GM19455 (cell line): ENCODE data around the gene FGFR3.
"Not testable (repeated sequence)": the region's sequence is repeated elsewhere in the genome, so short reads cannot be mapped to it uniquely, and the experiment has no call there.

Experiments used
- ATAC-seq: cut with Tn5 transposase; IDR thresholded peaks from one replicate; pipeline ENCODE4 v1.9.1; 2021; ENCODE audit not compliant: unreplicated experiment

The FGFR3 gene

GRCh38 chr4:1815096-1815996, 22.3 kb downstream of the FGFR3 start:
- no peak for ATAC-seq

DNA sequence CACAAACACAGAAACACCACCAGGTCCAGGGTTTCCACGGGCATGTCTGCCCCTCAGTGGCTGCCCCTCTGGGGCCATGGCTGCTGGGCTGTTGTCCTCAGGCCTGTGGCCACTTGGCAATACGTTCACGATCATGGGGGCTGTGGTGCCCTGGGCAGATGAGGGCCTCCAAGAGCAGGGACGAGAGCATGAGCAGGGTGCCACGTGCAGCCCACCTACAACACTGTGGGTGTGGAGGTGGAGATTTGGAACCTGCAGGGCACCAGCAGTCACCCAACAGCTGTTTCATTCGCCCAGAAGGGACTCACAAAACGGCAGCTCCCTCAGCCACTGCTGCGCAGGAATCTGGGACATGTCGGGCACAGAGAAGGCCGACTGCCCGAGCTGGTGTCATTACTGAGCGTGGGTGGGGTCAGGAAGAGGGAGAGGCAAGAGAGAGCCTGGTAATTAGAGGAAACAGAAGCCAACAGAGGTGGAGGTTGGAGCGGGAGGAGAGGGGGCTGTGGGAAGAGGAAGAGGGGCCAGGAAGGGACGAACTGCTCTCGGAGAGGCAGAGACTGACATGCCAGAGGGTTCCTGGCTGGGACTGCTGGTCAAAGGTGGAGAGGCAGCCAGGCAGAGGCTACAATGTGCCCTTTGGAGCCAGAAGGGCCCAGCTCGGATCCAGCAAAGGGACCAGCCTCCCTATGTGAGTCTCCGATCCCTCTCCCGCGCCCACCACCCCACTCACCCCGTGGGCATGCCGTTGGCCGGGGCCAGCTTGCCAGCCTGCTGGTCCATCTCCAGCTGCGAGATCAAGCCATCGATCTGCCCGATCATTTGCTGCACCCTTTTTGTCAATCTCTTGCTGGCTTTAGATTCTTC, 23.1 kb downstream of the FGFR3 start:
- ATAC-seq: no peak

- no peak for ATAC-seq
These were observed 26.2 kb downstream of the FGFR3 start for GRCh38 chr4:1819284-1819683.

DNA sequence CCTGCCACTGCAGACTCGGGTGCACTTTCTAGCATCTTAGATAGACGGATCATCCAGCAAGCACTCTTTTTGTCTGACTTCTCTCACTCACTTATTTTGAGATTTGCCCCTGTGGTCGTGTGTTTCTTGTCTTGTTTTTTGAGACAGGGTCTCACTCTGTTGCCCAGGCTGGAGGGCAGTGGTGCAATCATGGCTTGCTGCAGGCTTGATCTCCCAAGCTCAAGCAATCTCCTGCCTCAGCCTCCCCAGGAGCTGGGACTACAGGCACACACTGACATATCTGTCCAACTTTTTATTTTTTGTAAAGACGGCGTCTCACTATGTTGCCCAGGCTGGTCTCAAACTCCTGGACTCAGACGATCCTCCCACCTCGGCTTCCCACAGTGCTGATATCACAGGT, 26.7 kb downstream of the FGFR3 start:
- ATAC-seq: no peak

DNA sequence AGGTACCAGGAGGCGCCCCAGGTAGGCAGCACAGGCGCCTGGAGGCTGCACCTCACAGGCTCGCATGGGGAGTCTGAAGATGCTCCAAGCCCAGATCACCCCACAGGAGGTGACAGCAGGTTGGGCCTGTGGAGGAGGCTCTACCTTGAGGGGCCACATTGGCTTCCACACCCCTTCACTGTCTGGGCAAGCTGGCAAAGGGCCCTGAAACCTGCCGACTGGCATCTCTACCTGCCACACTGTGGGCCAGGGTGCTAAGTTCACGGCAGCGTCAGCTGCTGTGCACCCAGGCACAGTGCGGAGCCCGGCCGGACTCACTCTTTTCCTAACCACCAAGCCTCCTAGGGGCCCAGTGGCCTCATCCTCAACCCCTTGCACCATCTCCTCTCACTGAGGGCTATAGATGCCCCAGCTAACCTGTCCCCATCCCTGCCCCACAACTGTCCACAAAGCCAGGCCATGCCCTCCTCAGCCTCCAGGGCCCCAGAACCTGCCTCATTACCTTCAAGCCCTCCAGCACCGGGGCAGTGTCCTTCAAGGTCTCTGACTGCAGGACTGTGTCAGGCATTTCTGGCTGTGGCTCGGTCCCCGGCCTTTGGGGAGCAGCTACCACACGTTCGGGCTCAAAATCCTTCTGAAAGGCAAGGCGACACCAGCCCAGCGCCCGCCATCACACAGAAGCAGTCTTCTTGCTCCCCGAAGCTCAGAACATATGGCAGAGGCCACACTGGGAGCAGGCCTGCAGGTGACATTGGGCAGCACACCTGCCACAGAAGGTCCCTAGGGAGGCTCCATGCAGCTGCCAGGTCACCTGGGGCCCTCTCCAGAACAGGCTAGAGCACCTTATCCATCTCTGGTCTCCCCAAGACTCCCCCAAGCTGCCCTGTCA, 28.8 kb downstream of the FGFR3 start:
- ATAC-seq: no peak

DNA sequence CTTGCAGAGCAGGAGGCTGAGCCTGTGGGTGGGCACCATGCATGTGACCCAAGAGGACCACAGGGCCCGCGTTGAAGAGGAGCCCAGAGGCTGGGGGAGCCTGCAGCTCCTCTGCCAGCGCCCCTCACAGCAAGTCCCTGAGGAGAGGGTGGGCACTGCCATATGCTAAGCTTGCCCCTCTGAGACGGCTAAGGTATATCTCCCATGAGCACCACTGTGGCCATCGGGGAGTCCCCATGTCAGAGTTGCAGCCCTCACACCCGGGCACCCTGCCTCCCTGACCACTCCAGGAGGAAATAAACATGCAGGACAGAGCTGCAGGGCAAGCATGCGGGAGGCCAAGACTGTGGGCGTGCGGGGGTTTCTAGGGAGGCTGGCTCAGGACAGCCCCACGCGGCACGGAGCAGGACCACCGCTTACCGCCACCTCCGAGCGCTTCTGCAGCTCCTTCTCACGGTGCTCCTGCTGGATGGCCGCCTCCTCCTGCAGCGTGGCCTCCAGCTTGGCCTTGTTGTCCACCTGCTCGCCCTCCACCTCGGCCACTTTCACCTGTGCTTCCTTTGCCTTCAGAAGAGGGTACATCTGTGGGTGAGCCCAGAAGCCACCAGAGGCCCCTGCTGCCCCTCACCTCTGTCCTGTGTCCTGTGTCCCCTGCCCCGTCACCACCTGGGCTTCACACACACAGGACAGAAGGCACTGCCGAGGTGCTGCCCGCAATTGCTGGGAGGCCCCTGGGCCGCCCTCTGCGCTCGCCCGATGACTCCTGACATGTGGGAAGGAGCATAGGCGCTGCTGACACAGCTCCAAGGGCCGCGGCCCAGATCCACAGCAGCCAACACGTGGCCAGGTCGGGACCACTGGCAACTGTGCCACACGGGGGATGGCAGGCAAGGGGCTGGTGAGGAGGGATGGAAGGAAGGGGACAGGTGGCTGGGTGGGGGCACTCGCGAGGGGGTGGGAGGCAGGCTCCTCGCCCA, 29.8 kb downstream of the FGFR3 start:
- ATAC-seq: no peak

DNA sequence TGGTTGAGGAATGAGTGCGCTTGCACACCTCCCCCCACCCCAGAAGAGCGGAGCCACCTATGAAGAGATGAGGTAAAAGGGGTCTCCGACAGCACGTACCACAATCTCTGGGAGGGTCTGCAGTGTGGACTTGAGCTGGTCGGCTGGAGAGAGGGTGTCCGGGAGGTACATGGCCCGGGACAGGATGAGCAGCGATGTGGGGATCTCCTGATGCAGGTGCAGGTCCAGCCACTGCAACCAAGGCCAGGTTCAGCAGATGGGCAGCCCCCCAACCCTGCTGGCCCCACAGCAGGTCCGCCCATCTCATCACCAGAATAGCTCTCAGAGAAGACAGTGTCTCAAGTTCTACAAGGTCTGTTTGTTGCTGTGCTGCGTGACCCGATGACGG, 30.4 kb downstream of the FGFR3 start:
- ATAC-seq: no peak

DNA sequence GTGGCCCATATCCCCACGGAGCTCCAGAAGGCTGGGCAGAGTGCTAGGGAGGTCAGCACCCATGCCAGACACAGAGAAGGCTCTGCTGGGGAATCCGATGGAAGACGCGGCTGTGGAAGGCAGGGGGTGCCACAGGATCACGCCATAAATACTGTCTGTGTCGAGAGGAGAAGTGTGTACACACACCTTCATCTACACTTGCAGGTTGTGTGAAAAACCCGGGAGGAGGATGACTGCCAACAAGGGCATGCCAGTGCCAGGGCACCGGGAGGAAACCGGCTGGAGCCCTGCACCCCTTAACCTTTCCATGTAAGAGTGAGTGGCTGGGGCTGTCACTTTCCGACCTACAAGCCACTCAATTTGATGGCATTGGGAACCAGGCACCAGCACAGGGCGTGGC, 31.7 kb downstream of the FGFR3 start:
- no peak for ATAC-seq

DNA sequence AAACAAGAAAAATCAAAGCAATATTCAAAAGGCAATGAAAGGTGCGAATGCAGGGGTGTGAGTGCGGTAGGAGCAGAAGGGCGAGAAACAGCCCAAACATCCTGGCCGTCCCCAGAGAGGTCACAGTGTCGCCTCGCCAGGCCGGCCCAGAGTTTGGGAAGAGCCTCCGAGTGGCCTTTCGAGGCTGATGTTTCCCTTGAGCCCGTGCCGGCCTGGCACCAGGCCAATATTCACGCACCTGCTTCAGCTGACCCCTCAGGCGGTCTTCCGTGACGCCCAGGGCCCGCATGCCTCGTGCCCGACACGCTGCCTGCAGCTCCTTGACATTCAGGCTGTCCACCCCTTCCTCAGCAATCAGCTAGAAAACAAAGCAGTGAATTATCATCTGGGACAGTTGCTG, 32.2 kb downstream of the FGFR3 start:
- ATAC-seq: no peak

DNA sequence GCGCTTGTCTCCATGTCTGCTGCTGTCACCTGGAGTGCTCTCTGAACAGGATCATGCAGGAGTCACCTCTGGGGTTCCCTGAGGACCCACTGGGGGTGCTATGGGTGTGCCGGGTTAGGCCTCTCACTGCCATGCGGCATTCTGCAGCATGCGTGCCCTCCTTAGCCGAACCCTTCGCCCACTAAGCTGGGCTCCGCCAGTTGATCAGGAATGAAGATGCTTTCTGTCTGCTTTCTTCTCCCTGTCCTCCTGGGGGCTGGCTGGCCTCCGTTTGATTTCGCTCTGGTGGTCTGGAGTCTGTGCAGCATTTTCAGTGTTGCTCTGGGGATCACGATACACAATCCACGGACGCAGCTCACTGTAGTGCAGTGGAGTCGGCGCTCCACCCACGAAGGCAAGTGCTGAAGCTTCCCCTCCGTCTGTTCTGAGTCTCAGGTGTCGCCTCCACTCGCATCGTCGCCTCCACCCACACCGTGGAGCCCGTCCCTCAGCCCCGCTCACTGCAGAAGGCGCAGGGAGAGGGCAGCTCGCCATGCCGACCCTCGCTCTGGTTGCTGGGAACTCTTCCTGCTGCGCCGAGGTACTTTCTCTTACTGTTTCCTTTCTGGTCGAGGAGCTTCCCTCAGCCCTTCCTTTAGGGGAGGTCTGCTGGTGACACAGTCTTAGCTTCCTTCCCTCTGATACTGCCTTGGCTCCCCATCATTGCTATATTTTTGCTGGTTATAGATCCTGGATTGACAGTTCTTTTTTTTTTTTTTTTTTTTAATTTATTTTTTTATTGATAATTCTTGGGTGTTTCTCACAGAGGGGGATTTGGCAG, 33.6 kb downstream of the FGFR3 start:
- ATAC-seq: no peak

DNA sequence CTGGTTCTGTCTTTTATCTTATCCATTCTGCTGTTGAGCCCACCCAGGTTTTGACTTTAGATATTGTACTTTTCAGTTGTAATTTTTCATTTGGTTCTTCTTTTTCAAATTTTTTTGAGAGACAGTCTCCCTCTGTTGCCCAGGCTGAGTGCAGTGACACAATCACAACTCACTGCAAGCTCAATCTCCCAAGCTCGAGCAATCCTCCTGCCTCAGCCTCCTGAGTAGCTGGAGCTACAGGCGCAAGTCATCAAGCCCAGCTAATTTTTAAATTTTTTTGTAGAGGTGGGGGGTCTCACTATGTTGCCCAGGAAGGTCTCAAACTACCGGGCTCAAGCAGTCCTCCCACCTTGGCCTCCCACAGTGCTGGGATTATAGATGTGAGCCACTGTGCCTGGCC, 37.1 kb downstream of the FGFR3 start:
- no peak for ATAC-seq

DNA sequence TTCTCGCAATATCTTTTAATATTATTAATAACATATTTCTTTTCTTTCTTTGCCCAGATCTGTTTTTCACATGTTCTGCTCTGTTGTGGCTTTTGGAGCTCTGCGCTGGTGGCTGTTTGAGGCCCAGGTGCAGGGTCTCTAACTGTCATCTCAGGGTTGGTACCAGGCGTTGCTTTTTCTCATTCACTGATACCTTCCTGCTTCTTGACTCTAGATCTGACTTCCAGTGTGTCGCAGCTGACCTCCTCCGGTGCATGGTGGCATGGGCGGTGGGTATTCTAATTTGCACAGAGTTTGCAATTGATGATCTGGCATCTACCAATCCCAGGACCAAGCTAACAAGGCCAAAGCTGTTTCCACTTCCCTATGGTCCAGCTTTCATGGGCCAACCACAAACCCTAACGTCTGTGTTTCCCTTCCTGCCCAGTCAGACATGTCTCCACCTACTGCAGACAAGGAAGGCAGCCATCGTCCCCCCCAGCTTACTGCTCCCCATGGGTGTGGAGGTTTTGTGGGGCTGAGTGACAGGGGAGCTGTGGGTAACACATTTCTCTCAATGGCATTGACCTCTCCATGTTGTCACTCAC, 37.6 kb downstream of the FGFR3 start:
- no peak for ATAC-seq

GRCh38 chr4:1831331-1831730, 38.2 kb downstream of the FGFR3 start:
- ATAC-seq: no peak

GRCh38 chr4:1832690-1833089, 39.6 kb downstream of the FGFR3 start:
- ATAC-seq: no peak

GRCh38 chr4:1833307-1834046, 40.4 kb downstream of the FGFR3 start:
- no peak for ATAC-seq

- no peak for ATAC-seq
These were observed 41.1 kb downstream of the FGFR3 start for GRCh38 chr4:1834047-1834775.

DNA sequence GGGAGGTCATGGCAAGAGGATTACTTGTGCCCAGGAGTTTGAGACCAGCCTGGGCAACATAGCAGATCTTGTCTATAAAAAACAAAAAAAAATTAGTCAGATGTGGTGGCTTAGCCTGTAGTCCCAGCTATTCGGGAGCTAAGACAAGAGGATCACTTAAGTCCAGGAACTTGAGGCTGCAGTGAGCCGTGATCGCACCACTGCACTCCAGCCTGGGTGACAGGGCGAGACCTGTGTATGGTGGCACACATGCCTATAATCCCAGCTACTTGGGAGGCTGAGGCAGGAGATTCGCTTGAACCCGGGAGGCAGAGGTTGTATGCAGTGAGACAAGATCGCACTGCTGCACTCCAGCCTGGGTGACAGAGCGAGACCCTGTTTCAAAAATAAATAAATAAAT, 42.7 kb downstream of the FGFR3 start:
- not testable (repeated sequence) for ATAC-seq
